ENCODE measurements around the gene ESYT3.

- TF ChIP-seq POLR2A (IDR thresholded peaks at IDR 0.05) (no peak), CTCF (IDR thresholded peaks at IDR 0.05) (no peak)
Measured at GRCh38 chr3:138507524-138507923, 73.1 kb downstream of the ESYT3 start.

All from body of pancreas (tissue), 4 donors.